IPS DF 4.7 (cell line): ENCODE measurements around the gene MEGF9.
"Not testable (repeated sequence)": the region's sequence is repeated elsewhere in the genome, so short reads cannot be mapped to it uniquely, and the experiment has no call there.

Experiments used
- DNase-seq: peaks from one replicate; pipeline ENCODE4 v3.0.0-alpha.2; 2013; ENCODE audit warnings: low spot score; ENCODE audit errors: extremely low read depth

MEGF9 gene

DNA sequence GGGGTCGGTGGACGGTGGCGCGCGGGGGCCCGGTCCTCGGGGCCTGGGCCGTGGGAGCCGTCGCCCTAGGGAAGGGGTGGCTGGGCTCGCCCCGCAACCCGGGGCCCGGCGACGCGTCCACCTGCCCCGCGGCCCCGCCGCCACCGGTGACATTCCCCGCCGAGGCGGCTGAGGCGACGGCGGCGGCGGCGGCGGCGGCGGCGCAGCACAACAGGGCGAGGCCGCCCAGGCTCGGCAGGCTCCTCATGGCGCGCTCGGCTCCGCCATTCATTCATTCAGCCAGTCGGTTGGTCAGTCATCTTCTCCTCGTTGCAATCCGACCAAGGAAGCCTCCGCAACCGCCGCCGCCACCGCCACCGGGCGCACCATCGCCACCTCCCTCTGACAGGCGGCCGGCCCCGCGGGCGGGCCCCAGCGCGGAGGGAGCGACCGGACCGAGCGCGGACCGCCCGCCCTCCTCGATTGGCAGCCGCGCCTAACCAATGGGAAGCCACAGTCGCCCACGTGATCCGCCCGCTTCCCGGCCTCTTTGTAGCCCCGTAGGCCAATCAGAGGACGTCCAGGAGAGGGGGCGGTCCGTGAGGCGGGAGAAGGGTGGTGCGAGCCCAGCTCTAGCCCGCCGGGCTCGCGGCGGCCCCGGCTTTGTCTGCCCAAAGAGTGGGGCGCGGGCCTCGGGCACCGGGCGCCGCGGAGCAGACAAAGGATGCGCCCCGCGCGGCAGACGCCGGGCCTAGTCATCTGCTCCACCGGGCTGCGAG lies at the start of gene MEGF9:
Gene MEGF9 (minus strand): TSS at position 383 of the 758 bp plus-strand sequence. CDS start 112 bp downstream, at position 271.
- DNase-seq = peak; percentile 72

- no peak for DNase-seq
Measured at GRCh38 chr9:120761006-120761405, 46.7 kb upstream of the MEGF9 start.

- no peak for DNase-seq
Measured at GRCh38 chr9:120759755-120760400, 45.6 kb upstream of the MEGF9 start.

DNA sequence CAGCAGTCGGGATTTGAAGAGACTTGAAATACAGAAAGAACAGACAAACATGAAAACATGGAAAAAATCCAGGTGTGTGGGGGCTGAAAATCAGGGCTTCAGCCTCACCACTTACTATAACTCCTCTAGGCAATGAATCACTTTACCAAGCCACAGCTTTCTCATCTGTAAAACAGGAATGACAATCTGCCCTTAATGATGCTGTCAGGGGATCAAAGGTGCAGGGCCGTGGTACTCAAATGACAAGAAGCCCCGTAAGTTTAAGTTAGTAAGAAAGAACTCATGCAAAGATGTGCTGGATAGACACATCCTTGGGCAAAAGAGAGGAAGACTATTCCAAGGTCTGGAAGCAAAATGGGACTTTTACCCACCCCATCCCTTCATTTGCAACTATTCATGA lies 44.3 kb upstream of the MEGF9 start:
- DNase-seq = no peak

DNA sequence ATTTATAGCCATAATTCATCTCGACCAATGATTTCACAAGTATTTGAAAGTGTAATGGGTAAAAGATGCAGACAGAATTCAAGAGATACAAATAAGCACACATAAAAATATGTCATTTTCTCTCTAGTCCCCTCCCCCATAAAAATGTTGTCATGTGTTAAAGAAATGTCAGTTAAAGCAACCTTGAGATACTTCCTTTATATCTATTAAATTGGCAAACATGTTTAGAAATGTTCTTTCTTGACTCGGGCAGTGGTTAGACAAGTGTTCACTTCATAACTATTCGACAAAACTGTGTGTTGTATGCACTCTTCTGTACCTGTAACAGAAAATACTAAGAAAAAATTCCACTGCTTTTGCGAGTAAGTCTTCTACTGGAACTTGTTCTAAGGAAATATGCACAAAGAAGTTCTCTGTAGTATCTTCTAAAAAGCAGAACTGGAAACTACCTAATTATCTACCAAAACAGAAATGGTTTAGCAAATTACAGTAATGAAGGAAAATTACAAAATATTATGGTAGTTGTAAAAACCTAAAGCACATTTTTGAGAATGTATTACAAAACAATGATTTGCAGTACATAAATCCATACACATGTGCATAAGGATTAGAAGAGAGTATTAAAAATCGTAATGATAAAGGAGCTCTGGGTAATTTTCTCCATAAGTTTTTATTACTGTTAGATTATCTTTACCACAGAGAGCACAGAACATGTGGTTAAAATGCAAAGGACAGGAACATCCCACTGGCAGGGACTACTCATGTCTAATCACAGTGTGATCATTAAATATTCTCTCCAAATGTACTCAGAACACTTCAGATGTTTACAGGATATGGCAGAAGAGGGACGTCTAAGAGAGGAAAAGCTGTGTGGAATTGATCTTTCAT lies 43.0 kb upstream of the MEGF9 start:
- no peak for DNase-seq

DNA sequence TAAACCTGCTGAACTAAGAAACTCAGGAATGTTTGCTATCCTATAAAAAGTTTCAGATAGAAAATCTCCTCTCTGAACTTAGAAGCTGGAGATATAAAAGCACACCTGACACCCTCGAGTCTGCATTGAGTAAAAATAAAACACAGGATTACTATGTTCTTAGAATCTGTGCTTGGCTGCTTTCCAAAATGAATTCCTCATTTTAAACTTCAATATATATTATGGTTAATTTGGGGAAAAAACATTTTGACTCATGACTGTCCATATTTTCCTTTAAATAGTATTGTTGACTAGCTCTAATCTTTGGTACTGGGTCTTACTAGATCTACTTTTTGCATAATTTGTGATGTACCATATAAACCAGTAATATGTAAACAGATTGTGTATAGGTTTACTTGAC lies 42.3 kb upstream of the MEGF9 start:
- no peak for DNase-seq

DNA sequence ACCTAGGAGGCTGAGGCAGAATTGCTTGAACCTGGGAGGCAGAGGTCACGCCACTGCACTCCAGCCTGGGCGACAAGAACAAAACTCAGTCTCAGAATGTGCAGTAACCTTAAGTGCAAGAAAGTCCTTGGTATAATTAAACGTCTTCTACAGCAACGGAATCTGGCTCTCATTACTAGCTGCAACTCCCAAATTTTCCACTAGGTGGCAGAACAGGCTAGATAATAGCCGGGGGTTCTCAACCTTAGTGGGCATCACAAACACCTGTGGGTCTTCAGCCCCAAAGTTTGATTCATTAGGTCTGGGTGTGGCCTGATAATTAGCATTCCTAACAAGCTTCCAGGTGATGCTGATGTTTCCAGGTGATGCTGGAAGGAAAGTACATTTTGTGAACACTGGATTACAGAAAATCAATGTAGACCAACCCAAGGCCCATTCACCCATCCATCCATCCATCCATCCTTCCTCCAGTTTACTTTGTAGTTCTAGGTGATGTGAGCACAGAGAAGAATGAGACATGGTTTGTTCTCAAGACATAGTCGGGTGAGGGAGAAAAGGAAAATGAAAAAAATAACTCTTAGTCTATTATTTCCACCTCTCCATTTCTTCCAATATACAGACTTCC lies 41.7 kb upstream of the MEGF9 start:
- peak; percentile 19 for DNase-seq

GRCh38 chr9:120755044-120755443 lies 40.8 kb upstream of the MEGF9 start:
- DNase-seq = no peak

- no peak for DNase-seq
Measured at GRCh38 chr9:120750421-120750820, 36.2 kb upstream of the MEGF9 start.

DNA sequence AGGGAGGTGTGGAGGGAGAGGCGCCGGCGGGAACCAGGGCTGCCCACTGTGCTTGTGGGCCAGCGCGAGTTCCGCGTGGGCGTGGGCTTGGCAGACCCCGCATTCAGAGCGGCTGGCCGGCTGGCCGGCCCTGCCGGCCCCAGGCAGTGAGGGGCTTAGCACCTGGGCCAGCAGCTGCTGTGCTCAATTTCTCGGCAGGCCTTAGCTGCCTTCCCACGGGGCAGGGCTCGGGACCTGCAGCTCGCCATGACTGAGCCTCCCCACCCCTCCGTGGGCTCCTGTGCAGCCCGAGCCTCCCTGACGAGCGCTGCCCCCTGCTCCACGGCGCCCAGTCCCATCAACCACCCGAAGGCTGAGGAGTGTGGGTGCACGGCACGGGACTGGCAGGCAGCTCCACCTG lies 32.1 kb upstream of the MEGF9 start:
- DNase-seq = not testable (repeated sequence)

DNA sequence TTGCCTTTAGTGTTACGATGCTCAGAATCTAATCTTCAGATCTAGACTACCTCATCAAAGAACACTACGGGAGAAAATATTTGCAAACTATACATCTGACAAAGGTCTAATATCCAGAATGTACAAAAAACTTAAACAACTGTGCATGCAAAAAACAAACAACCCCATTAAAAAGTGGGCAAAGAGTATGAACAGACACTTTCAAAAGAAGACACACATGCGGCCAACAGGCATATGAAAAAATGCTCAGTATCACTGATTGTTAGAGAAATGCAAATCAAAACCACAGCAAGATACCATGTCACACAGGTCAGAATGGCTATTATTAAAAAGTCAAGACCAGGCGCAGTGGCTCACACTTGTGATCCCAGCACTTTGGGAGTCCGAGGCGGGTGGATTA lies 31.0 kb upstream of the MEGF9 start:
- no peak for DNase-seq

DNA sequence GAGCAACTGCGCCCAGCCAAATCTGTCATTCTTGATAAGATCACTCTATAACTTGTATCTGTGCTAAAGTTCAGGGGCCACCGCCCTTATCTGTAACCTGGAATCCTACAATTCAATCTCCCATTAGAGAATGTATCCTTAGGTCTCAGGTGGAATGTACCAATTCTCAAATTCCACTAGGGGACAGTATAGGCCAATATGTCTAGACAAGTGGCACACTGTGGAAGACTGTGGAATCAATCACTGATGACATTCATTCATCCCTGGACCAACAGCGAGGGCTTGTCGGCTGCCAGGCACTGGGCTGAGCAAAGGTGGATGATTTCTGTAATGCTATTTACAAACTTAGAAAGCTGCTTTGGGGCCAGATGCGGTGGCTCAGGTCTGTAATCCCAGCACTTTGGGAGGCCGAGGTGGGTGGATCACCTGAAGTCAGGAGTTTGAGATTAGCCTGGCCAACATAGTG lies 28.7 kb upstream of the MEGF9 start:
- no peak for DNase-seq

DNA sequence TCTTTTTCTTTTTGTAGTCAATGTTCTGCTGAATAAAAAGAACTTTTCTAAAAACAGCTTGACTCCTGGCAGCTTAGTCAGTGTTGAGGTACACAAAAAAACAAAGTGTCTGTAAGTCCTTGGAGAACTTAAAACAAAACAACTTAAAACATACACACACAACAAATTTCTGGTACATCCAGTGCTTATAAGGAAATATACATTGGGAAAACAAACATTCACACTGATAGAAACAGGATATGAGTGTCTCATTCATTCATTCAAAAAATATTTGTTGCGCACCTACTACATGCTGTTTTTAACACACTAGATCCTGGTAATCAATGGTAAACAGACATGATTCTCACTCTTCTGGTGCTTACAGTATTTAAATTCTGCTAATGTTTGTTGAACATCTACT lies 27.4 kb upstream of the MEGF9 start:
- DNase-seq = no peak

DNA sequence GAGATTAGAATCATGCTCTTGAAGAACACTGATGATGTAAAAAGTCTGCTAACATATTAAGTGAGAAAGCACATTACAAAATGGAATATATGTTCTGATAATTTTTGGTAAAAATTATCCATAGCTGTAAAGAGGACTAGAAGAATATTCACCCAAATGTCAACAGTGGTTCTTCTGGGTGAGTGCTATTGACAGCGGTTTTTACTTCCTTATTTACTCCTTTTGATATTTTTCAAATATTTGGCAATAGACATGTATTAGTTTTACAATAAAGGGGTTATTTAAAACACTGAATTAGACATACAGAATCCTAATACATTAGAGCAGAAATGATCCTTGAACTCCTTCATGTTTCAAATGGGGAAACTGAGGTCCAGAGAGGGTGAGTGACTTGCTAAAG lies 26.9 kb upstream of the MEGF9 start:
- DNase-seq = no peak

GRCh38 chr9:120740132-120740531 lies 25.9 kb upstream of the MEGF9 start:
- DNase-seq = no peak

DNA sequence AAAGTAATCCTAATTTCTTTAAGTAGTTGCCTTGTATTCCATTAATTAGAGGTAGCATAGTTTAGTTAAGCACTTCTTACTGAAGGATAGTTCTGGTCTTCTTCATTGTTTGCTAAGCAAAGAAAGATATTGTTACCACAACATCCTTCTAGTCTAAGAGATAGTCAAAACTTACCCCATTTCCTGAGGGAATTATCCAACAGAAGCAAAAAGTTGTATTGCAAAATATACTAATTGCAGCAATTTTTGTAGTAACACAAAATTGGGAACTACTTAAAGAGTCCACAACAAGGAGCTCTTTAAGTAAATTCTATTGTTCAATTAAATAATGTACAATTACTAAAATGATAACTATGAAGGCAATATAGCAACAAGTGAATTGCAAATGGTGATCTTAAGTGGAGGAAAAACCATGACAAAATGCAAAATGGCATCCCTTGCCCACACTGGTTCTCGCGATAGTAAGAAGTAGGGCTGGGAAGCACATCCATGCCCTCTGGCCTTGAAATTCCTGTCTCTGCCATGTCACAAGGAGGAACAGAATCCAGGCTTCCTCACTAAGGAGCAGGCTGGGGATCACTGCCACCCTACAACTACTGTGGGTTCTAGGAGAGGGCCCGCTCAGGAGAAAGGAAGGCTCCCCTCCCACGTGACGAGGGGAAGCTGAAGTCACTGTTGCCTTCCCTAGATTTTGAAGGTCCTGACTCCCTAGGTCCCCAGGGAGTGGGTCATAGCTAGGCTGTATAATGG lies 23.3 kb upstream of the MEGF9 start:
- no peak for DNase-seq

- DNase-seq = no peak
Measured at GRCh38 chr9:120736881-120737280, 22.6 kb upstream of the MEGF9 start.

DNA sequence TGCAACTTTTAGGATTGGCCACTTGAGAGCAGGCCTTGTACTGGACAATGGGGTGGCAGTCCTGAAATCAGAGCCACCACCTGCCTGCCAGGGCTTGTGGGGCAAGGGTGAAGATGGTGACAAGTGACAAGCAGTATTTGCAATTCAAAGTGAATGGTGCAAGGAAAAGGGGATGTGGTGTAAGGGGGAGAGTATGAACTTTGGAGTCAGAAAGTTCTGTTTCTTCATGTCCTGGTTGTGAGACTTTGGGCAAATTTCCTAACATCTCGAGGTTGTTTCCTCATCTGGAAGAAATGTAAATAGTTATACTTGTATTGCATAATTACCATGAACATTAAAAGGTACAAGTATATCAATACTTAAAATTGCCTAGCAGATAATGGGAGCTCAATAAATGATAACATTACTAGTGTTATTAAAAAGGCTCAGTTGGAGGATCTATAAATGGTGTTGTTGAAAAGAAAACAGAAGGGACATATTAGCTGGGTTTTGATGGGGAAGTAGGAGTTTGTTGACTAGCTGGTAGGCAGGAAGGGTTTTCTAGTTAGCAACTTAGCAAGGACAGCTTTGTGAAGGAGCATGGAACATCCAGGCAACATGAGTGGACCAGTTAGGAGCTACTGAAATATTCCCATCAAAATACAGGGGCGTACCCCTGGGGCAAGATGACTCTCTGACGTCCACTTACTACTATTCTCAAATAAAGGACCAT lies 21.3 kb upstream of the MEGF9 start:
- DNase-seq = no peak

DNA sequence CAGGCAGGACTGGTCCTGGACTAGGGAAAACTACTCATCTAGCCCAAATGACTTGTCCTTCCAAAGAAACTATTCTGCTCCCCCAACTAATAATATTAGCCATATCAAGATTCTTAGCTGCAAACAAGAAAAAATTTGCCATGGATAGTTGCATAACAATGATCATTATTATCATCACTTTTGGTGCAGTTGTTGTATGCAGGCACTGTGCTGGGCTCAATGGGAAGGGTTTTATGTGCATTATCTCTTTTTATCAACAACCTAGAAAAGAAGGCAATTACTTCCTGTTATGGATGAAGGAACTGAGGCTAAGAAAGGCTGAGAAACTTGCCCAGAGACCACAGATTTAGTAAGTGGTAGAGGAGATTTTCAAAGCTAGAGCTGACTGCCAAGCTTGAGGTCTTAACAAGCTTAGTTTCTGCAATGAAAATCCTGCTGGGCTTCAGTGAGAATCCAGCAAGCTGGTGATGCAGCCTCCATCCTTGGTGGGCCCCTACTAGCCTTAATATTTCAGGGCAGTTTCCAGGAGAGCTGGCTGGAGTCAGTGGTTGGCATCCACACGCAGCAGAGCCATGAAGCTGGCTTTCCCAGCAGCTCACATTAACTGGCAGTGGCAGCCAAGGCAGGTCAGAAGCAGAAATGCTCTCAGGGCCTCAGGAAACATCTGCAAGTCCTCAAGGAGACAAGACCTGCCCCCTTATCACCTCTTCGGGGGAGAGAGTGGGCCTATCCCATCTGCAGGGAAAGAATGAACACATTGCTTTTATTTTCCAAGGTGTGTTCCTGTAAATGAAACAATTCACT lies 20.5 kb upstream of the MEGF9 start:
- no peak for DNase-seq
